Measurements from ENCODE around the gene PRDM15. TPM values are rescaled to one million over a fixed set of nuclear protein-coding genes. Genes with fewer than 3 reads are reported as not detected.

PRDM15 gene
- total RNA-seq, 2 experiments from 2014 or later: 19.7 to 30.2 TPM

DNA sequence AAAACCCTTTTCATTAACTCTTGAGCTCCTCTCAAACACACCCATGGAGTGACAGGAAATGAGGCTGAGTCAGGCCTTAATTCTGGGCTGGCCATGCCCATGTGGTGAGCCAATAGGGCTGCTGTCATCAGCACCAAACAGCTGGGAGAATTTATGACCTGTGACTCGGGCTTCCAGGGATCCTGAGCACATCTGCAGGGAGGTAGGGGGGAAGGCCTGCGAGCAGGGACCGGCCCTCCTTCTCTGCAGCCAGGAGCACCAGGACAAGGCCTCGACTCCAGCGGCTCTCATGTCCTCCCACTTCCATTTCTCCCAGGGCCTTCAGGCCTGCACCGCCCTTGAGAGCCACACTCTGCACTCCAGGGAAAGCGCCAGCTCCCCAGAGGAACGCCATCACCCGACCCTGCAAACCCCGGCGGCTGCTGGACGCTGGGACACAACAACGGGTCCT, 126.9 kb downstream of the PRDM15 start:
- no peak for DNase-seq (ENCODE audit: low spot score)
- no peaks in the 10 kb centered on the region for H4K20me1 ChIP-seq (ENCODE audit: insufficient read depth, low read length)
- TF ChIP-seq EZH2phosphoT487 (IDR thresholded peaks at IDR 0.05; ENCODE audit: borderline replicate concordance, low read depth, low read length): no peak
- TF ChIP-seq, protein P1, sequence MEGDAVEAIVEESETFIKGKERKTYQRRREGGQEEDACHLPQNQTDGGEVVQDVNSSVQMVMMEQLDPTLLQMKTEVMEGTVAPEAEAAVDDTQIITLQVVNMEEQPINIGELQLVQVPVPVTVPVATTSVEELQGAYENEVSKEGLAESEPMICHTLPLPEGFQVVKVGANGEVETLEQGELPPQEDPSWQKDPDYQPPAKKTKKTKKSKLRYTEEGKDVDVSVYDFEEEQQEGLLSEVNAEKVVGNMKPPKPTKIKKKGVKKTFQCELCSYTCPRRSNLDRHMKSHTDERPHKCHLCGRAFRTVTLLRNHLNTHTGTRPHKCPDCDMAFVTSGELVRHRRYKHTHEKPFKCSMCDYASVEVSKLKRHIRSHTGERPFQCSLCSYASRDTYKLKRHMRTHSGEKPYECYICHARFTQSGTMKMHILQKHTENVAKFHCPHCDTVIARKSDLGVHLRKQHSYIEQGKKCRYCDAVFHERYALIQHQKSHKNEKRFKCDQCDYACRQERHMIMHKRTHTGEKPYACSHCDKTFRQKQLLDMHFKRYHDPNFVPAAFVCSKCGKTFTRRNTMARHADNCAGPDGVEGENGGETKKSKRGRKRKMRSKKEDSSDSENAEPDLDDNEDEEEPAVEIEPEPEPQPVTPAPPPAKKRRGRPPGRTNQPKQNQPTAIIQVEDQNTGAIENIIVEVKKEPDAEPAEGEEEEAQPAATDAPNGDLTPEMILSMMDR (conservative IDR thresholded peaks at IDR 0.05; ENCODE audit: low read length): no peak
- H3K79me2 ChIP-seq (ENCODE audit: insufficient read depth, low read depth, low read length): no peaks in the 10 kb centered on the region
- H3K27ac ChIP-seq (ENCODE audit: low read depth, low read length, poor library complexity, severe bottlenecking): no peak overlapping the region
- intact Hi-C loops (cut with micrococcal nuclease; ENCODE audit: unreplicated experiment): no loop called here
- H2AFZ ChIP-seq (ENCODE audit: low read length): no peak overlapping the region
- ChIA-PET POLR2A (no interaction called here), CTCF (ENCODE audit: unreplicated experiment) (no interaction called here)
- no peaks in the 10 kb centered on the region for H3K9me2 ChIP-seq (ENCODE audit: insufficient read depth, low read length)
- no peaks in the 10 kb centered on the region for H3K36me3 ChIP-seq (ENCODE audit: insufficient read depth, low read length)
- BruUV-seq (replicated peaks): no TSS peak
- H3K4me3 ChIP-seq (ENCODE audit: low read depth, low read length, poor library complexity, severe bottlenecking): no peak overlapping the region
- H3K9me3 ChIP-seq (ENCODE audit: low read length): no peaks in the 10 kb centered on the region
- H3K4me2 ChIP-seq (ENCODE audit: low read length): no peak overlapping the region
- peaks cover 8% of the 10 kb centered on the region for H3K4me1 ChIP-seq (ENCODE audit: insufficient read depth, low read length, poor library complexity, severe bottlenecking)

DNA sequence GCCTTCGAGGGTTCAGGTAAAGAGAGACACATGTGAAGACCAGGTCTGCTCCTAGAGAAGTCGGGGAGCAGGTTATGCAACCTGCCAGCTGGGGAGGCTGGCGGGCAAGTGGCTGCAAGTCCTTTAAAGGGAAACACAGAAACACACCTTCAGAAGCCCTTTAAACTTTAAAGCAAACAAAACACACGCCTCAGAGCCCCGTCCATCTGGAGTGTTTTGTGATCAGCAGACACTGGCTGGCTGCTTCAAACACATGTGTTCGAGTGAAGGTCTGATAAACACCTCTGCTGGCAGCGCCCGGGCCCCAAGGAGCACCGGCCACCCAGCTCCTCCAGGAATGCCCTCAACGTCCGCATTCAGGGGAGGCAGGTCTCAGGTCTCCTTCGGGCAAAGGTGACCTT, 127.5 kb downstream of the PRDM15 start:
- no peak overlapping the region for H3K4me2 ChIP-seq (ENCODE audit: low read length)
- no peaks in the 10 kb centered on the region for H4K20me1 ChIP-seq (ENCODE audit: insufficient read depth, low read length)
- H3K9me3 ChIP-seq (ENCODE audit: low read length): no peaks in the 10 kb centered on the region
- intact Hi-C loops (cut with micrococcal nuclease; ENCODE audit: unreplicated experiment): no loop called here
- H3K36me3 ChIP-seq (ENCODE audit: insufficient read depth, low read length): no peaks in the 10 kb centered on the region
- POLR2A ChIA-PET: no interaction called here
- no peak overlapping the region for H3K4me3 ChIP-seq (ENCODE audit: low read depth, low read length, poor library complexity, severe bottlenecking)
- H3K9me2 ChIP-seq (ENCODE audit: insufficient read depth, low read length): no peaks in the 10 kb centered on the region
- no TSS peak for BruUV-seq (replicated peaks)
- no peak overlapping the region for H2AFZ ChIP-seq (ENCODE audit: low read length)
- no peak overlapping the region for H3K27ac ChIP-seq (ENCODE audit: low read depth, low read length, poor library complexity, severe bottlenecking)
- H3K79me2 ChIP-seq (ENCODE audit: insufficient read depth, low read depth, low read length): no peaks in the 10 kb centered on the region
- CTCF ChIA-PET (ENCODE audit: unreplicated experiment): no interaction called here
- H3K4me1 ChIP-seq (ENCODE audit: insufficient read depth, low read length, poor library complexity, severe bottlenecking): peaks cover 8% of the 10 kb centered on the region
- TF ChIP-seq EZH2phosphoT487 (IDR thresholded peaks at IDR 0.05; ENCODE audit: borderline replicate concordance, low read depth, low read length): no peak
- TF ChIP-seq, protein P1 (conservative IDR thresholded peaks at IDR 0.05; ENCODE audit: low read length): no peak
- DNase-seq (ENCODE audit: low spot score): no peak

DNA sequence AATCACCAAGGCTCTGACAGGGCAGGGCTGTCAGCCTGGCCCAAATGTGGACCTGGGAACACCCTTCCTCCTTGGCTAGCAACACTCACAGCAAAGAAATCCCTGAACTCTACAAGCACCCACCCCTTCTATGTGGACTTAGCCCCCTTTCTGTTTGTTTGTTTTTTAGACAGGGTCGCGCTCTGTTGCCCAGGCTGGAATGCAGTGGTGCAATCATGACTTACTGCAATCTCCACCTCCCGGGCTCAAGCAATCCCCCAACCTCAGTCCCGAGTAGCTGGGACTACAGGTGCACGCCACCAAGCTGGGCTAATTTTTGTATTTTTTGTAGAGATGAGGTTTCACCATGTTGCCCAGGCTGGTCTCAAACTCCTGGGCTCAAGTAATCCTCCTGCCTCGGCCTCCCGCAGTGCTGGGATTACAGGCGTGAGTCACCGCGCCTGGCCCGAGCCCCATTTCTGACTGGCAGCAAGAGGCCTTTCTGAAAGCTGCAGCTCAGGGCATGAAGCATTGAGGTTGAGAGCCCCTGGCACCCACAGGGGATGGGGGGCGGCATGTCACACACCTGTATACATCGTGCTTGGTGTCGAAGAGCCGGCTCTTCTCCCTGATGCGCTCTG, 128.5 kb downstream of the PRDM15 start:
- TF ChIP-seq EZH2phosphoT487 (IDR thresholded peaks at IDR 0.05; ENCODE audit: borderline replicate concordance, low read depth, low read length): no peak
- TF ChIP-seq, protein P1 (conservative IDR thresholded peaks at IDR 0.05; ENCODE audit: low read length): no peak
- POLR2A ChIA-PET: no interaction called here
- no peak overlapping the region for H3K27ac ChIP-seq (ENCODE audit: low read depth, low read length, poor library complexity, severe bottlenecking)
- H3K9me3 ChIP-seq (ENCODE audit: low read length): no peaks in the 10 kb centered on the region
- CTCF ChIA-PET (ENCODE audit: unreplicated experiment): no interaction called here
- H4K20me1 ChIP-seq (ENCODE audit: insufficient read depth, low read length): no peaks in the 10 kb centered on the region
- H3K79me2 ChIP-seq (ENCODE audit: insufficient read depth, low read depth, low read length): no peaks in the 10 kb centered on the region
- H3K9me2 ChIP-seq (ENCODE audit: insufficient read depth, low read length): no peaks in the 10 kb centered on the region
- H3K4me3 ChIP-seq (ENCODE audit: low read depth, low read length, poor library complexity, severe bottlenecking): no peak overlapping the region
- H3K4me2 ChIP-seq (ENCODE audit: low read length): no peak overlapping the region
- BruUV-seq (replicated peaks): no TSS peak
- peaks cover 8% of the 10 kb centered on the region for H3K4me1 ChIP-seq (ENCODE audit: insufficient read depth, low read length, poor library complexity, severe bottlenecking)
- no peak overlapping the region for H2AFZ ChIP-seq (ENCODE audit: low read length)
- DNase-seq (ENCODE audit: low spot score): no peak
- intact Hi-C loops (cut with micrococcal nuclease; ENCODE audit: unreplicated experiment): no loop called here
- H3K36me3 ChIP-seq (ENCODE audit: insufficient read depth, low read length): no peaks in the 10 kb centered on the region
